GM10266 (cell line): ENCODE measurements around the gene SERPIND1.
"Not testable (repeated sequence)": the region's sequence is repeated elsewhere in the genome, so short reads cannot be mapped to it uniquely, and the experiment has no call there.

ENCODE experiments used
- DNase-seq: peaks from one replicate; pipeline ENCODE4 v3.0.0; 2012; ENCODE audit errors: extremely low spot score
- CTCF ChIP-seq: IDR thresholded peaks from 2 replicates; pipeline ENCODE4 v1.5.1; 2012; ENCODE audit warnings: mild to moderate bottlenecking, low read depth; ENCODE audit not compliant: control insufficient read depth, insufficient read depth; ENCODE audit errors: missing control alignments

Gene SERPIND1

GRCh38 chr22:20815477-20816050 lies 41.7 kb downstream of the SERPIND1 start:
- TF ChIP-seq CTCF, result no peak
- DNase-seq, result no peak

GRCh38 chr22:20816559-20816958 lies 42.6 kb downstream of the SERPIND1 start:
- no peak for TF ChIP-seq CTCF
- no peak for DNase-seq

GRCh38 chr22:20818471-20818870 lies 44.6 kb downstream of the SERPIND1 start:
- no peak for TF ChIP-seq CTCF

GRCh38 chr22:20819471-20819870 lies 45.6 kb downstream of the SERPIND1 start:
- TF ChIP-seq CTCF, result no peak
- DNase-seq, result no peak

More at GRCh38 chr22:20818471-20818870, 44.6 kb downstream of the SERPIND1 start:
- DNase-seq, result no peak

- DNase-seq, result not testable (repeated sequence)
Observed at GRCh38 chr22:20821717-20822239, 47.9 kb downstream of the SERPIND1 start.

- DNase-seq, result no peak
- no peak for TF ChIP-seq CTCF
Observed at GRCh38 chr22:20822240-20822639, 48.3 kb downstream of the SERPIND1 start.

- TF ChIP-seq CTCF, result no peak
- no peak for DNase-seq
Observed at GRCh38 chr22:20823264-20823663, 49.4 kb downstream of the SERPIND1 start.

GRCh38 chr22:20825216-20825615 lies 51.3 kb downstream of the SERPIND1 start:
- not testable (repeated sequence) for DNase-seq
